Esophagus squamous epithelium (tissue), 4 donors: Measurements from ENCODE around the gene MESD.

Source experiments
- CTCF ChIP-seq, 6 experiments: fragments of 450-650 bp in 4 of 6; fragments of 200-600 bp in 2 of 6; sonication (generic) in 2 of 6; IDR thresholded peaks; one replicate each; pipeline ENCODE4 v1.5.1; 2016 to 2019; ENCODE audit warnings: antibody characterized with exemption in 6 of 6, mild to moderate bottlenecking in 4 of 6, moderate library complexity in 4 of 6
- POLR2A ChIP-seq, 4 donors: fragments of 450-650 bp; IDR thresholded peaks; one replicate each; pipeline ENCODE4 v1.6.1; 2017; ENCODE audit warnings: antibody characterized with exemption in 4 of 4, mild to moderate bottlenecking in 4 of 4, moderate library complexity in 3 of 4

GRCh38 chr15:80979538-80980200, 9.9 kb downstream of the MESD start:
- TF ChIP-seq CTCF (IDR thresholded peaks at IDR 0.05) (no peak), POLR2A (IDR thresholded peaks at IDR 0.05) (no peak)
